ENCODE data around the gene SPAST.
"Not testable (repeated sequence)": the region's sequence is repeated elsewhere in the genome, so short reads cannot be mapped to it uniquely, and the experiment has no call there.

DNA sequence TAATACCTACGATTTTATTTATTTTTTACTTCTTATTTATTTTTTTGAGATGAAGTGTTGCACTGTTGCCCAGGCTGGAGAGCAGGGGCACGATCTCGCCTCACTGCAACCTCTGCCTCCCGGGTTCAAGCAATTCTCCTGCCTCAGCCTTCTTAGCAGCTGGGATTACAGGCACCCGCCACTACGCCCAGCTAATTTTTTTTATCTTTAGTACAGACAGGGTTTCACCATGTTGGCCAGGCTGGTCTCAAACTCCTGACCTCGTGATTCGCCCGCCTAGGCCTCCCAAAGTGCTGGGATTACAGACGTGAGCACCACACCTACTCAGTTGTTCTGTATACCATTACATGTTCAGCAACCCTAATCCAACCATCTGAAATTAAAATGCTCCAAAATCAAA lies 100.9 kb downstream of the SPAST start:
- not testable (repeated sequence) for TF ChIP-seq EZH2 (IDR thresholded peaks at IDR 0.05; ENCODE audit: insufficient read depth, poor library complexity, severe bottlenecking); EZH2phosphoT487 (IDR thresholded peaks at IDR 0.05; ENCODE audit: insufficient read depth, low read depth)
